Measurements from ENCODE around the gene TALDO1. TPM values are rescaled to one million over a fixed set of nuclear protein-coding genes. Genes with fewer than 3 reads are reported as not detected.

TALDO1 gene
- total RNA-seq, 4 donors from 2014 or later: 237 to 459 (median 293) TPM

- TF ChIP-seq CTCF (IDR thresholded peaks at IDR 0.05; ENCODE audit: low read depth): no peak
Measured at GRCh38 chr11:720017-720641, 27.1 kb upstream of the TALDO1 start.

- no peak for TF ChIP-seq CTCF (IDR thresholded peaks at IDR 0.05; ENCODE audit: low read depth)
Measured at GRCh38 chr11:720642-721246, 26.5 kb upstream of the TALDO1 start.

DNA sequence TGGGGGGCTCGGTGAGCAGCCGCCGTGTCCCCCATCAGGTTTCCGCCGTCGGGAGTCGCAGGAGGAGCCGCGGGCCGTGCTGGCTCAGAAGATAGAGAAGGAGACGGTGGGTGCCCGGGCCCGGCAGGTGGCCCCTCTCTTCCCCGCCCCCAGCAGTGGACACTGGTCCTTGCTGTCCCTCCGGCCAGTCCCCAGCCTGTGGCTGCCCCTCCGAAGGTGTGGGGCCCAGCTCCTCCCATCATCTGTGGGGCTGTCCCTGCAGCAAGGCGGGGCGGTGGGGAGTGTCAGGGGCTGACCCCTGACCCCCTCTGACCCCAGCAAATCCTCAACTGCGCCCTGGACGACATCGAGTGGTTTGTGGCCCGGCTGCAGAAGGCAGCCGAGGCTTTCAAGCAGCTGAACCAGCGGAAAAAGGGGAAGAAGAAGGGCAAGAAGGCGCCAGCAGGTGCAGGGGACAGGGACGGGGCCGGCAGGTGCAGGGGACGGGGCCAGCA lies 26.0 kb upstream of the TALDO1 start:
- TF ChIP-seq CTCF (IDR thresholded peaks at IDR 0.05; ENCODE audit: low read depth): no peak

DNA sequence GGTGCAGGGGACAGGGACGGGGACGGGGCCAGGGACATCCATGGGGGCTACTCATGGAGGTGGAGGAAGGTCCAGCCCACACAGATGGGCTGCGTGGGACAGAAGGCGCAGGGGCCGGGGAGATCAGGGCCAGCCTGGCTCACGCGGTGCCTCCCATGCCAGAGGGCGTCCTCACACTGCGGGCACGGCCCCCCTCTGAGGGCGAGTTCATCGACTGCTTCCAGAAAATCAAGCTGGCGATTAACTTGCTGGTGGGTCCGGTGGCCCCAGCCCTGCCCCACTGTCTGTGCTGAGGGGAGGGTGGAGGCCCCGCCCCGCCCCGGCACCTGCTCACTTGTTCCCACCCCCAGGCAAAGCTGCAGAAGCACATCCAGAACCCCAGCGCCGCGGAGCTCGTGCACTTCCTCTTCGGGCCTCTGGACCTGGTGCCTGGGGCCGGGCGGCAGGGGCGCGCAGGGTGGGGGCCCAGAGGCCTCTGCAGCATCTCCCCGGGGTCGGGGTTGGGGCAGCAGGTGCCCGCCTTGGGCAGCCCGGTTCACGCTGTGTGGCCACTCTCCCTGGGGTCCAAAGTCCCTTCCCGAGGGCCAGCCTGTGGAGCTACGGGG lies 25.4 kb upstream of the TALDO1 start:
- TF ChIP-seq CTCF (IDR thresholded peaks at IDR 0.05; ENCODE audit: low read depth): no peak

GRCh38 chr11:722346-722811 lies 24.9 kb upstream of the TALDO1 start:
- no peak for TF ChIP-seq CTCF (IDR thresholded peaks at IDR 0.05; ENCODE audit: low read depth)

- no peak for TF ChIP-seq CTCF (IDR thresholded peaks at IDR 0.05; ENCODE audit: low read depth)
Measured at GRCh38 chr11:723120-723883, 24.0 kb upstream of the TALDO1 start.
